ENCODE measurements around the gene SELENOT. TPM values are rescaled to one million over a fixed set of nuclear protein-coding genes. Genes with fewer than 3 reads are reported as not detected.
A peak's percentile ranks its signal among the peaks of the same experiment; 100 is the strongest.

SELENOT gene
- total RNA-seq (ENCODE audit: low replicate concordance) = 37.9 and 150 TPM in 2 replicates

- TF ChIP-seq, protein P1, sequence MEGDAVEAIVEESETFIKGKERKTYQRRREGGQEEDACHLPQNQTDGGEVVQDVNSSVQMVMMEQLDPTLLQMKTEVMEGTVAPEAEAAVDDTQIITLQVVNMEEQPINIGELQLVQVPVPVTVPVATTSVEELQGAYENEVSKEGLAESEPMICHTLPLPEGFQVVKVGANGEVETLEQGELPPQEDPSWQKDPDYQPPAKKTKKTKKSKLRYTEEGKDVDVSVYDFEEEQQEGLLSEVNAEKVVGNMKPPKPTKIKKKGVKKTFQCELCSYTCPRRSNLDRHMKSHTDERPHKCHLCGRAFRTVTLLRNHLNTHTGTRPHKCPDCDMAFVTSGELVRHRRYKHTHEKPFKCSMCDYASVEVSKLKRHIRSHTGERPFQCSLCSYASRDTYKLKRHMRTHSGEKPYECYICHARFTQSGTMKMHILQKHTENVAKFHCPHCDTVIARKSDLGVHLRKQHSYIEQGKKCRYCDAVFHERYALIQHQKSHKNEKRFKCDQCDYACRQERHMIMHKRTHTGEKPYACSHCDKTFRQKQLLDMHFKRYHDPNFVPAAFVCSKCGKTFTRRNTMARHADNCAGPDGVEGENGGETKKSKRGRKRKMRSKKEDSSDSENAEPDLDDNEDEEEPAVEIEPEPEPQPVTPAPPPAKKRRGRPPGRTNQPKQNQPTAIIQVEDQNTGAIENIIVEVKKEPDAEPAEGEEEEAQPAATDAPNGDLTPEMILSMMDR (IDR thresholded peaks at IDR 0.05; ENCODE audit: insufficient read depth, low read length) = peak; percentile 40
- H3K4me3 ChIP-seq (ENCODE audit: low read depth, low read length) = peak within 1 kb of the TSS; percentile 90
- peak; percentile 97 for DNase-seq (ENCODE audit: low read depth)
Observed at GRCh38 chr3:150603153-150603979, at the start of gene SELENOT. Gene SELENOT, plus strand, starts transcription at chr3:150603321. Its CDS starts 42 bp downstream, at chr3:150603363.

DNA sequence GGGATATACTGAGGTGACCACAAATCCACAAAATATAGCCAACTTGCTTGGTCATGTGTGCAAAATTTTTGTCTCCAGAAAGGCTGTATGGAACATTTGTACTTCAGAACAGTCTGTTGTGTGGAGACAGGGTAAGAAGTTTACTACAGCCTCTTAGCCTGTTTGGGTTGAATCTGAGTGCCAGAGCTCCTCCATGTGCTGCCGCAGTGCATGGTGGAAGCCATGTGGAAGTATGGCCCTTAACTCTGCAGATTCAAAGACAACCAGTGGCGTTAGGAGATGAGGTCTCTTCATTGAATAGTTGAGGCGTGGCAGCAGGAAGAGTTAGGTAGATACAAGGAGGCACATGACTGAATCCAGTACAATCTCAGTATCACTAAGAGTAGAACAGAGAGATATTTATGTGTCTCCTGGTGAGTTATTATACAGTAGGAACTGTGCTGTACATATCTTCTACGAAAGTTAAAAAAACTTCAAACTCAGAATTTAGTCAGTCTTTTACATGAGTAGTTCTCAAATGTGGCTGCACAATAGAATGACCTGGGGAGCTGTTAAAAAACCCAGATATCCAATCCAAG is 47.2 kb upstream of the SELENOT start:
- DNase-seq (ENCODE audit: low read depth) = no peak
- TF ChIP-seq, protein P1 (IDR thresholded peaks at IDR 0.05; ENCODE audit: insufficient read depth, low read length) = no peak

DNA sequence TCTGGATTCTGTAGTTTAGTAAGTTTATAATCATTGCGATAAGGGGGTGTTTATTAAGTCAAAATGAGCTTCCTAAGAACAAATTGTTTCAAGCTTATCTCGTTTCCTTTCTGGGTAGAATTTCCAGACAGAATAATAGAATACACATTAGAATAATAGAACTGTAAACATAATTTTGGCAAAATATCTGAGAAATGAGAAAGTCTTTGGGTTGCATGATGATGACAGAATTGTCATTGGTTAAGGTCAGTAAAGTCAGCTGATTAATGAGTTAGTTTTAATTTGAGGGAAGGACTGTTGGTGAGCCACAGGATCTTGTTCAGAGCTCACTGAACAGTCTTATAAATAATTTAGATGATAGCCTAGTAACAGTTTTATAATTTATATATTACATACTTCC is 46.3 kb upstream of the SELENOT start:
- H3K4me3 ChIP-seq (ENCODE audit: low read depth, low read length) = no peak overlapping the region
- DNase-seq (ENCODE audit: low read depth) = no peak
- TF ChIP-seq, protein P1 (IDR thresholded peaks at IDR 0.05; ENCODE audit: insufficient read depth, low read length) = no peak

More for the DNA sequence above, 47.2 kb upstream of the SELENOT start:
- no peak overlapping the region for H3K4me3 ChIP-seq (ENCODE audit: low read depth, low read length)

- H3K4me3 ChIP-seq (ENCODE audit: low read depth, low read length) = no peak overlapping the region
- DNase-seq (ENCODE audit: low read depth) = no peak
- TF ChIP-seq, protein P1 (IDR thresholded peaks at IDR 0.05; ENCODE audit: insufficient read depth, low read length) = no peak
Observed at GRCh38 chr3:150557725-150558124, 45.4 kb upstream of the SELENOT start.

DNA sequence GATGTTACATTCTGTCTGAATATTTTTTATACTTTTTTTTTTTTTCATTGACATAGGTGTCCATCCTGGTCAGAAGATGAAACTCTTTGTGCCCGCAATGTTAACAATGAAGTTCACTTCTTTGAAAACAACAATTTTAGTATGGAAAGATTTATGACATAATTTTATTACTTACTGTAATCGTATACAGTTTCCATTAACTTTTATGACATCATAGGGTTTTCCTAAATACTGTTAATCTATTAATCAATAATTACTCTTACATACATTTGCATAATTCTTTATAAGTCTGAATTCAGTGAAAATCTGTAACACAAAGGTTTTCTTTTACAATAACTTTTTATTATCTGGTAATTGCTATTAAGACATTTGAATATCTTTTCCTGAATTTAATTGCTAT is 38.9 kb upstream of the SELENOT start:
- no peak overlapping the region for H3K4me3 ChIP-seq (ENCODE audit: low read depth, low read length)
- no peak for DNase-seq (ENCODE audit: low read depth)
- TF ChIP-seq, protein P1 (IDR thresholded peaks at IDR 0.05; ENCODE audit: insufficient read depth, low read length) = no peak

DNA sequence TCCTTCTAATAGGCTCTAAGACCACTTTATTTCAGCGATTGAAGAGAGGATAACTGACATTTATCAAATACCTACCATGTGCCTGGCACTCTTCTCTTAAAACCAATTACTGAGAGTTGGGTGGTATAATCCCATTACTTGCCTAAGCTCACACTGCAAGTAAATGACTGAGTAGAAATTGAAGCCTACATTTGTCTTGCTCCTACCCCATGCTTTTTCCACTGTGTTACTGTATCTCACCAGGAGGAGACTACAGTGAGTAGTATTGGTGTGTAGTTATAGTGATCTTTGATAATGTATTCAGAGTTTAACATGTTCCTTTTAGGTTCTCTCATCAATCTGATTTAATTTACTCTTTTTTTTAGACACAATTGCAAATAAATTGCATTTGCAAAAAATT is 35.8 kb upstream of the SELENOT start:
- DNase-seq (ENCODE audit: low read depth) = no peak
- TF ChIP-seq, protein P1 (IDR thresholded peaks at IDR 0.05; ENCODE audit: insufficient read depth, low read length) = no peak
- H3K4me3 ChIP-seq (ENCODE audit: low read depth, low read length) = no peak overlapping the region

Data from fibroblast of the aortic adventitia (primary cell).